Psoas muscle (tissue), 8 donors: ENCODE measurements around the gene PRIMA1. TPM values are rescaled to one million over a fixed set of nuclear protein-coding genes. Genes with fewer than 3 reads are reported as not detected.
A peak's percentile ranks its signal among the peaks of the same experiment; 100 is the strongest.

Source experiments
- ATAC-seq, 4 donors: fragments of 200-7000 bp; cut with Tn5 transposase; one replicate each; pipeline ENCODE4 v1.9.1; 2020; ENCODE audit warnings: moderate library complexity in 3 of 4, mild to moderate bottlenecking in 2 of 4
- DNase-seq, 2 donors: peaks; one replicate each; pipeline ENCODE4 v3.0.0-alpha.2; 2020
- H3K27ac ChIP-seq: fragments of 200-600 bp; one replicate; pipeline ENCODE4 v1.8.0; 2022
- H3K27me3 ChIP-seq, 3 donors: fragments of 200-600 bp in 1 of 3; one replicate each; pipeline versions ENCODE4 v1.6.1 to v1.8.0; 2013 to 2022; ENCODE audit warnings: low read length in 2 of 3, mild to moderate bottlenecking in 2 of 3, moderate library complexity in 1 of 3; ENCODE audit not compliant: insufficient read depth in 3 of 3
- H3K36me3 ChIP-seq, 2 donors: fragments of 200-600 bp in 1 of 2; one replicate each; pipeline versions ENCODE4 v1.6.1 to v1.8.0; 2013 to 2022; ENCODE audit warnings: low read depth in 1 of 2, mild to moderate bottlenecking in 1 of 2, moderate library complexity in 1 of 2; ENCODE audit not compliant: insufficient read depth in 1 of 2
- H3K4me1 ChIP-seq: fragments of 200-600 bp; one replicate; pipeline ENCODE4 v1.8.0; 2022
- H3K4me3 ChIP-seq: fragments of 200-600 bp; one replicate; pipeline ENCODE4 v1.8.0; 2022; ENCODE audit warnings: mild to moderate bottlenecking
- H3K9me3 ChIP-seq: fragments of 200-600 bp; one replicate; pipeline ENCODE4 v1.8.0; 2022
- CTCF ChIP-seq: fragments of 200-600 bp; IDR thresholded peaks from one replicate; pipeline ENCODE4 v1.8.0; 2022; ENCODE audit warnings: antibody characterized with exemption
- WGBS, 3 donors: extraction: QIAGEN DNeasy Blood & Tissue Kit; methylation state at CpG; one replicate each; pipeline versions ENCODE4 v1.1.6 to v1.1.7; 2013; 5-methylcytosine and 5-hydroxymethylcytosine counted together
- intact Hi-C, 2 donors: fragments of 100-400 bp; cut with DNase I; formaldehyde crosslinking; loops; one replicate each; pipeline versions ENCODE4 v1.11.0 to v1.14.2; 2022
- polyA plus RNA-seq, 3 donors: library from polyadenylated mRNA; stranded (reverse); fragments of 200-250 nt; gene quantifications; one replicate each; pipeline ENCODE4 v1.2.3, GENCODE V29; 2013
- total RNA-seq, 4 donors: library from RNA; stranded (reverse); fragmentation: NEBNext Ultra II Directional in 2 of 4; extraction: Animal tissue kit (Norgen Biotek cat#: 25700) in 2 of 4; gene quantifications; one replicate each; pipeline versions ENCODE4 v1.2.1 to v1.2.4, GENCODE V29; 2021 to 2023
- donor health status: healthy with polysubstance abuse.
- donor health status: DM: no; HTN: no; CAD: no; lungs with moderate emphysema.
- donor health status: Bipolar disorder and iron deficiency.
- donor health status: healthy.
- donor health status: DM: yes; HTN: yes; CAD: no.
- donor health status: DM: no; HTN: no; CAD: no.
- donor health status: DM: no; HTN: no; CAD: no.
- donor health status: DM: yes; HTN: yes; CAD: no.

The PRIMA1 gene
- total and polyA plus RNA-seq, 7 donors = 0.17 to 0.77 (median 0.19) TPM

DNA sequence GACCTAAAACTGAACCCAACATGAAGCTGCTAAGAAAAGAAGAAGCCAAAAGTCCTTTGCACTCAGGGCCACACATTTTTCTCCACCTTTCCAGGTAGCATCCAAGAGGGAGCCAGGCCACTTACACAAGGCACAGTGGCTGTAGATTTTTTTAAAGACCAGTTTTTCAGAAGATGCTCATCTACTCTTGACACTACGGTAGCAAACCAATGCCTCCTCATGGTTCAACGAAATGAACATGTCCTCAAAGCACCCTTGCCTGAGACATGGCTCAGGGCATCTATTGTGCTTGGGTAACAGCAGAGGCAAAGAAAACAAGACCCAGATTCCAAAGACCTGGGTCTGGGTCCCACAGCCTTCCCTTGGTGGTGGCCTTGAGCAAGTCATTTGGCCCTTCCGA is 22.3 kb downstream of the PRIMA1 start:
- no peak for DNase-seq
- 57 to 74% (median 61%) methylated on average over 3 of the region's 3 CpGs for WGBS, 3 donors
- ATAC-seq = no peak
- Histone ChIP-seq H3K27ac (no peak overlapping the region), H3K4me3 (no peak overlapping the region), H3K36me3 (no peaks in the 10 kb centered on the region), H3K27me3 (no peaks in the 10 kb centered on the region), H3K9me3 (no peaks in the 10 kb centered on the region), H3K4me1 (no peaks in the 10 kb centered on the region)
- intact Hi-C loops = no loop called here
- TF ChIP-seq CTCF = no peak

- no peak overlapping the region for H3K27ac ChIP-seq
- intact Hi-C loops = no loop called here
- DNase-seq (no peak), ATAC-seq (peak in 1 of 4 donors; percentile 51)
- H3K9me3 ChIP-seq = no peaks in the 10 kb centered on the region
- no peak for TF ChIP-seq CTCF
- H3K27me3 ChIP-seq = no peaks in the 10 kb centered on the region
- 56 to 72% (median 70%) methylated on average over 4 of the region's 4 CpGs for WGBS, 3 donors
- H3K4me1 ChIP-seq = no peaks in the 10 kb centered on the region
- H3K36me3 ChIP-seq = no peaks in the 10 kb centered on the region
- H3K4me3 ChIP-seq = no peak overlapping the region
Observed at GRCh38 chr14:93765155-93765554, 23.1 kb downstream of the PRIMA1 start.

- ATAC-seq = peak in 1 of 4 donors; percentile 12
Observed at GRCh38 chr14:93764211-93764659, 24.1 kb downstream of the PRIMA1 start.

DNA sequence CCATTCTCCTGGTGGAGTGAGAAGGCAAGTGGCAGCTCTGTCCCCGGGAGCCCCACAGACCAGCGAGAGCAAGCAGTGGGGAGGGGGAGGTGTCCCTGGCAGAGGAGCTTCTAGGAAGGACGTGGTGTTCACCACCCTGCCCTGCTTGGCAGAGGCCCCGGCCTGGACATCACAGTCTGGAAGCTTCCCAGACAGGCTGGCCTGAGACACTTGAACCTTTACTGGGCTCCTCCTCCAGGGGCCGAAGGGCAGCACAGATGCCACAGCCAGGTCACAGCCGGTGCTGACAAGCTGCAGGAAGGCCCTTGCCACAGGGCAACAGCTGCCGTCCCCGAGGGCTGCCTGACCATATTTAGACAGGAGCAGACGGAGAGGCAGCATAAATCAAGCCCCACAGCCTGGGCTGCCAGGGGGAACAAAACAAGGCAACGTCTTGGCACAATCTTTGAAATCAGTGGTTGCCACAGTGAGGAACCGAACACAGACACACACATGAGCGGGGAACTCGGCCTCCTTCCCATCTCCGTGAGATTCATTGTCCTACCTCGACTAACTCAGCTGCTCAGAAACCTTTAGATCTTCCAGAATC is 28.5 kb downstream of the PRIMA1 start:
- intact Hi-C loops = no loop called here
- Histone ChIP-seq H3K36me3 (no peaks in the 10 kb centered on the region), H3K27me3 (no peaks in the 10 kb centered on the region), H3K4me3 (no peak overlapping the region), H3K9me3 (no peaks in the 10 kb centered on the region), H3K4me1 (no peaks in the 10 kb centered on the region), H3K27ac (peak overlapping the region; percentile 33)
- 4 to 7% (median 7%) methylated on average over 15 of the region's 15 CpGs for WGBS, 3 donors
- no peak for TF ChIP-seq CTCF
- DNase-seq (peak; percentile 37 to 80), ATAC-seq (peak; percentile 86 to 95 (median 94))

More at GRCh38 chr14:93764211-93764659, 24.1 kb downstream of the PRIMA1 start:
- no peaks in the 10 kb centered on the region for H3K36me3 ChIP-seq
- no peaks in the 10 kb centered on the region for H3K27me3 ChIP-seq
- no peaks in the 10 kb centered on the region for H3K9me3 ChIP-seq
- H3K4me3 ChIP-seq = no peak overlapping the region
- 45 to 54% (median 46%) methylated on average over 8 of the region's 8 CpGs for WGBS, 3 donors
- no peak overlapping the region for H3K27ac ChIP-seq
- TF ChIP-seq CTCF = no peak
- intact Hi-C loops = no loop called here
- H3K4me1 ChIP-seq = no peaks in the 10 kb centered on the region
- DNase-seq = no peak

- Histone ChIP-seq H3K9me3 (no peaks in the 10 kb centered on the region), H3K4me1 (no peaks in the 10 kb centered on the region), H3K4me3 (no peak overlapping the region), H3K27me3 (no peaks in the 10 kb centered on the region), H3K36me3 (no peaks in the 10 kb centered on the region), H3K27ac (no peak overlapping the region)
- DNase-seq = no peak
- ATAC-seq = no peak
- TF ChIP-seq CTCF = no peak
- WGBS, 3 donors = 84 to 88% (median 84%) methylated on average over 12 of the region's 12 CpGs
- intact Hi-C loops = no loop called here
Observed at GRCh38 chr14:93757206-93757605, 31.1 kb downstream of the PRIMA1 start.
